Spinal cord (tissue), 10 donors: ENCODE results near the gene MAP4K3. TPM values are rescaled to one million over a fixed set of nuclear protein-coding genes. Genes with fewer than 3 reads are reported as not detected.

Source experiments
- DNase-seq, 6 donors: peaks; one replicate each; pipeline versions ENCODE4 v3.0.0 to v3.0.0-alpha.2; 2013 to 2015; ENCODE audit warnings: low spot score in 6 of 6, low read depth in 4 of 6
- H3K27ac ChIP-seq: one replicate; pipeline ENCODE4 v1.5.1; 2013; ENCODE audit warnings: low read depth, low read length, control low read depth
- H3K27me3 ChIP-seq: one replicate; pipeline ENCODE4 v1.6.1; 2013; ENCODE audit warnings: low read length; ENCODE audit not compliant: control insufficient read depth, insufficient read depth
- H3K36me3 ChIP-seq: one replicate; pipeline ENCODE4 v1.6.1; 2013; ENCODE audit warnings: low read length; ENCODE audit not compliant: control insufficient read depth, insufficient read depth
- H3K4me1 ChIP-seq: one replicate; pipeline ENCODE4 v1.6.1; 2013; ENCODE audit warnings: low read length; ENCODE audit not compliant: control insufficient read depth, insufficient read depth
- H3K4me3 ChIP-seq: one replicate; pipeline ENCODE4 v1.5.1; 2013; ENCODE audit warnings: low read depth, low read length, control low read depth
- H3K9me3 ChIP-seq: one replicate; pipeline ENCODE4 v1.6.1; 2013; ENCODE audit warnings: low read length; ENCODE audit not compliant: control insufficient read depth, insufficient read depth
- WGBS: methylation state at CpG from one replicate; pipeline ENCODE4 v1.1.5; 2013; ENCODE audit warnings: missing lambda C conversion rate; ENCODE audit not compliant: insufficient coverage; 5-methylcytosine and 5-hydroxymethylcytosine counted together
- polyA plus RNA-seq, 2 donors: library from polyadenylated mRNA; unstranded; fragments of 120-200 nt; gene quantifications; one replicate each; pipeline ENCODE4 v1.2.1, GENCODE V29; 2013; ENCODE audit not compliant: insufficient read length in 2 of 2
- total RNA-seq, 2 donors: library from RNA; depleted of rRNA in 1 of 2; stranded (reverse); fragments of 120-200 nt in 1 of 2; fragments of >200 nt in 1 of 2; gene quantifications; one replicate each; pipeline versions ENCODE4 v1.2.3 to v1.2.4, GENCODE V29; 2013 to 2014
- donor health status: healthy.

MAP4K3 gene
- total and polyA plus RNA-seq, 4 donors: 48.0 to 88.9 (median 58.9) TPM

GRCh38 chr2:39221459-39221858 lies 215.6 kb downstream of the MAP4K3 start:
- Histone ChIP-seq H3K4me1 (no peaks in the 10 kb centered on the region), H3K36me3 (no peaks in the 10 kb centered on the region), H3K27ac (no peak overlapping the region), H3K27me3 (no peaks in the 10 kb centered on the region), H3K4me3 (no peak overlapping the region), H3K9me3 (no peaks in the 10 kb centered on the region)
- no peak for DNase-seq
- 100% methylated on average over 1 of the region's 3 CpGs for WGBS

- no peaks in the 10 kb centered on the region for H3K9me3 ChIP-seq
- H3K27ac ChIP-seq: no peak overlapping the region
- no peaks in the 10 kb centered on the region for H3K27me3 ChIP-seq
- no peak overlapping the region for H3K4me3 ChIP-seq
- DNase-seq: no peak
- no peaks in the 10 kb centered on the region for H3K36me3 ChIP-seq
- WGBS: 100% methylated on average over 1 of the region's 2 CpGs
- no peaks in the 10 kb centered on the region for H3K4me1 ChIP-seq
These were observed 216.9 kb downstream of the MAP4K3 start for GRCh38 chr2:39220136-39220535.

GRCh38 chr2:39218391-39218790 lies 218.7 kb downstream of the MAP4K3 start:
- no peak overlapping the region for H3K27ac ChIP-seq
- no peak overlapping the region for H3K4me3 ChIP-seq
- DNase-seq: no peak
- H3K4me1 ChIP-seq: no peaks in the 10 kb centered on the region
- no peaks in the 10 kb centered on the region for H3K27me3 ChIP-seq
- WGBS: 84% methylated on average over 5 of the region's 5 CpGs
- no peaks in the 10 kb centered on the region for H3K36me3 ChIP-seq
- no peaks in the 10 kb centered on the region for H3K9me3 ChIP-seq

GRCh38 chr2:39217192-39217550 lies 219.9 kb downstream of the MAP4K3 start:
- Histone ChIP-seq H3K36me3 (no peaks in the 10 kb centered on the region), H3K4me1 (no peaks in the 10 kb centered on the region), H3K9me3 (no peaks in the 10 kb centered on the region), H3K27me3 (no peaks in the 10 kb centered on the region), H3K4me3 (no peak overlapping the region), H3K27ac (no peak overlapping the region)
- WGBS: 95% methylated on average over 3 of the region's 4 CpGs
- no peak for DNase-seq

GRCh38 chr2:39216346-39217191 lies 220.5 kb downstream of the MAP4K3 start:
- DNase-seq: no peak
- Histone ChIP-seq H3K4me1 (no peaks in the 10 kb centered on the region), H3K9me3 (no peaks in the 10 kb centered on the region), H3K4me3 (no peak overlapping the region), H3K27ac (no peak overlapping the region), H3K27me3 (no peaks in the 10 kb centered on the region), H3K36me3 (no peaks in the 10 kb centered on the region)
- WGBS: 90% methylated on average over 5 of the region's 12 CpGs

GRCh38 chr2:39215545-39215944 lies 221.5 kb downstream of the MAP4K3 start:
- no peak overlapping the region for H3K4me3 ChIP-seq
- H3K9me3 ChIP-seq: no peaks in the 10 kb centered on the region
- no peaks in the 10 kb centered on the region for H3K27me3 ChIP-seq
- no peaks in the 10 kb centered on the region for H3K4me1 ChIP-seq
- no peak for DNase-seq
- H3K36me3 ChIP-seq: no peaks in the 10 kb centered on the region
- no CpG with 5 or more reads among the region's 2 CpGs for WGBS
- no peak overlapping the region for H3K27ac ChIP-seq

GRCh38 chr2:39213015-39213414 lies 224.1 kb downstream of the MAP4K3 start:
- Histone ChIP-seq H3K27ac (no peak overlapping the region), H3K27me3 (no peaks in the 10 kb centered on the region), H3K36me3 (no peaks in the 10 kb centered on the region), H3K9me3 (no peaks in the 10 kb centered on the region), H3K4me3 (no peak overlapping the region), H3K4me1 (no peaks in the 10 kb centered on the region)
- DNase-seq: no peak
- WGBS: no CpG with 5 or more reads among the region's 1 CpG

- no peaks in the 10 kb centered on the region for H3K27me3 ChIP-seq
- DNase-seq: peak in 1 of 6 donors; percentile 80
- H3K4me3 ChIP-seq: no peak overlapping the region
- H3K36me3 ChIP-seq: no peaks in the 10 kb centered on the region
- no peaks in the 10 kb centered on the region for H3K4me1 ChIP-seq
- no peaks in the 10 kb centered on the region for H3K9me3 ChIP-seq
- 100% methylated on average over 1 of the region's 1 CpG for WGBS
- no peak overlapping the region for H3K27ac ChIP-seq
These were observed 226.2 kb downstream of the MAP4K3 start for GRCh38 chr2:39210846-39211245.

- Histone ChIP-seq H3K9me3 (no peaks in the 10 kb centered on the region), H3K36me3 (no peaks in the 10 kb centered on the region), H3K4me1 (no peaks in the 10 kb centered on the region), H3K27ac (no peak overlapping the region), H3K27me3 (no peaks in the 10 kb centered on the region), H3K4me3 (no peak overlapping the region)
- no peak for DNase-seq
- 90% methylated on average over 4 of the region's 6 CpGs for WGBS
These were observed 233.7 kb downstream of the MAP4K3 start for GRCh38 chr2:39203382-39203781.

GRCh38 chr2:39202639-39203369 lies 234.3 kb downstream of the MAP4K3 start:
- WGBS: no CpG with 5 or more reads among the region's 1 CpG
- no peak overlapping the region for H3K27ac ChIP-seq
- H3K4me3 ChIP-seq: no peak overlapping the region
- H3K36me3 ChIP-seq: no peaks in the 10 kb centered on the region
- no peak for DNase-seq
- no peaks in the 10 kb centered on the region for H3K27me3 ChIP-seq
- no peaks in the 10 kb centered on the region for H3K4me1 ChIP-seq
- no peaks in the 10 kb centered on the region for H3K9me3 ChIP-seq
